H1 (cell line): Measurements from ENCODE around the gene NUP98. TPM values are rescaled to one million over a fixed set of nuclear protein-coding genes. Genes with fewer than 3 reads are reported as not detected.
A peak's percentile ranks its signal among the peaks of the same experiment; 100 is the strongest.

Source experiments
- ASH2L ChIP-seq: fragments of 200-600, 300-600 bp; sonication (generic); IDR thresholded peaks from one replicate; pipeline ENCODE4 v1.7.1; 2017; ENCODE audit warnings: low read length
- BCL11A ChIP-seq, 2 experiments: IDR thresholded peaks; one replicate each; pipeline ENCODE4 v1.6.1; 2011; ENCODE audit warnings: low read depth in 2 of 2, low read length in 2 of 2, mild to moderate bottlenecking in 2 of 2
- CBX8 ChIP-seq: fragments of 300-800, 300-1000 bp; sonication (generic); IDR thresholded peaks from 2 replicates; pipeline ENCODE4 v1.7.1; 2016; ENCODE audit warnings: low read depth, low read length, borderline replicate concordance
- CEBPB ChIP-seq: IDR thresholded peaks from 2 replicates; pipeline ENCODE4 v1.6.1; 2012; ENCODE audit warnings: low read depth, low read length
- CHD2 ChIP-seq: IDR thresholded peaks from 2 replicates; pipeline ENCODE4 v1.6.1; 2012; ENCODE audit warnings: low read length, improper control_type of control experiment
- EP300 ChIP-seq, 2 experiments: IDR thresholded peaks; 1 replicate in 1 of 2; 2 replicates in 1 of 2; pipeline ENCODE4 v1.6.1; 2011 to 2012; ENCODE audit warnings: low read depth in 2 of 2, low read length in 2 of 2, mild to moderate bottlenecking in 2 of 2, borderline replicate concordance in 1 of 2, inconsistent platforms in 1 of 2, moderate library complexity in 1 of 2
- FOSL1 ChIP-seq: IDR thresholded peaks from 2 replicates; pipeline ENCODE4 v1.6.1; 2011; ENCODE audit warnings: mild to moderate bottlenecking, low read depth, low read length, moderate library complexity; ENCODE audit not compliant: insufficient read depth
- HDAC2 ChIP-seq, 2 experiments: fragments of 300-600 bp in 1 of 2; sonication (generic) in 1 of 2; IDR thresholded peaks; 2 replicates each; pipeline ENCODE4 v1.6.1; 2011 to 2012; ENCODE audit warnings: low read depth in 2 of 2, low read length in 2 of 2, mild to moderate bottlenecking in 2 of 2, moderate library complexity in 2 of 2, borderline replicate concordance in 1 of 2, inconsistent platforms in 1 of 2
- HDAC6 ChIP-seq: IDR thresholded peaks from one replicate; pipeline ENCODE4 v1.7.1; 2012; ENCODE audit warnings: low read depth, mild to moderate bottlenecking, inconsistent platforms, low read length, moderate library complexity
- KDM5A ChIP-seq: fragments of 200-600 bp; IDR thresholded peaks from 2 replicates; pipeline ENCODE4 v1.7.1; 2012; ENCODE audit warnings: mild to moderate bottlenecking, low read length, inconsistent platforms, mixed read lengths
- RXRA ChIP-seq: IDR thresholded peaks from 2 replicates; pipeline ENCODE4 v1.6.1; 2011; ENCODE audit warnings: low read depth, mild to moderate bottlenecking, low read length, moderate library complexity; ENCODE audit not compliant: insufficient read depth
- SUZ12 ChIP-seq: fragments of 200-600 bp; sonication (generic); IDR thresholded peaks from 2 replicates; pipeline ENCODE4 v1.6.1; 2012; ENCODE audit warnings: mild to moderate bottlenecking, inconsistent platforms, low read length, moderate library complexity, mixed read lengths
- YY1 ChIP-seq: IDR thresholded peaks from 2 replicates; pipeline ENCODE4 v1.6.1; 2011; ENCODE audit warnings: low read depth, mild to moderate bottlenecking, low read length
- polyA plus RNA-seq, 7 experiments: library from polyadenylated mRNA; depleted of rRNA in 3 of 7; stranded (reverse) in 5 of 7; unstranded in 2 of 7; fragments of >200 nt in 5 of 7; fragments of 200-250 nt in 2 of 7; gene quantifications; 1 replicate in 5 of 7; 2 replicates in 1 of 7; 4 replicates in 1 of 7; pipeline versions ENCODE4 v1.2.1 to v1.2.3, GENCODE V29; 2011 to 2013; ENCODE audit warnings: missing spikeins in 2 of 7, mixed read lengths in 2 of 7
- total RNA-seq: library from RNA; stranded (reverse); fragmentation: NEBNext Ultra II Directional; extraction: Animal tissue kit (Norgen Biotek cat#: 25700); gene quantifications from 2 replicates; pipeline ENCODE4 v1.2.1, GENCODE V29; 2021
- TF ChIP-seq, protein P1 (sequence below), 3 experiments: IDR thresholded peaks; 1 replicate in 2 of 3; 2 replicates in 1 of 3; pipeline versions ENCODE4 v1.5.1 to v1.6.1; 2011; ENCODE audit warnings: low read length in 3 of 3, mild to moderate bottlenecking in 3 of 3, inconsistent platforms in 2 of 3, low read depth in 1 of 3, moderate library complexity in 1 of 3; ENCODE audit not compliant: insufficient read depth in 1 of 3; ENCODE audit errors: control extremely low read depth in 1 of 3
- TF ChIP-seq, protein P2 (sequence below): IDR thresholded peaks from 2 replicates; pipeline ENCODE4 v1.6.1; 2012; ENCODE audit warnings: low read length, inconsistent platforms

The NUP98 gene
- total and polyA plus RNA-seq, 2 of the 8 experiments (the other 6 are each of a cell fraction or from before 2014, with no cell fraction given): 98.6 to 261 TPM

GRCh38 chr11:3808861-3809623 is 11.7 kb upstream of the NUP98 start (continued):
- TF ChIP-seq, protein P1, sequence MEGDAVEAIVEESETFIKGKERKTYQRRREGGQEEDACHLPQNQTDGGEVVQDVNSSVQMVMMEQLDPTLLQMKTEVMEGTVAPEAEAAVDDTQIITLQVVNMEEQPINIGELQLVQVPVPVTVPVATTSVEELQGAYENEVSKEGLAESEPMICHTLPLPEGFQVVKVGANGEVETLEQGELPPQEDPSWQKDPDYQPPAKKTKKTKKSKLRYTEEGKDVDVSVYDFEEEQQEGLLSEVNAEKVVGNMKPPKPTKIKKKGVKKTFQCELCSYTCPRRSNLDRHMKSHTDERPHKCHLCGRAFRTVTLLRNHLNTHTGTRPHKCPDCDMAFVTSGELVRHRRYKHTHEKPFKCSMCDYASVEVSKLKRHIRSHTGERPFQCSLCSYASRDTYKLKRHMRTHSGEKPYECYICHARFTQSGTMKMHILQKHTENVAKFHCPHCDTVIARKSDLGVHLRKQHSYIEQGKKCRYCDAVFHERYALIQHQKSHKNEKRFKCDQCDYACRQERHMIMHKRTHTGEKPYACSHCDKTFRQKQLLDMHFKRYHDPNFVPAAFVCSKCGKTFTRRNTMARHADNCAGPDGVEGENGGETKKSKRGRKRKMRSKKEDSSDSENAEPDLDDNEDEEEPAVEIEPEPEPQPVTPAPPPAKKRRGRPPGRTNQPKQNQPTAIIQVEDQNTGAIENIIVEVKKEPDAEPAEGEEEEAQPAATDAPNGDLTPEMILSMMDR (IDR thresholded peaks at IDR 0.05; ENCODE audit: control extremely low read depth in 1 of 3, insufficient read depth in 1 of 3, low read depth in 1 of 3, low read length in 3 of 3): peak in 2 of 3 experiments; percentile 48 to 60; a peak in 3 of 4 replicates
- no peak for TF ChIP-seq KDM5A
- TF ChIP-seq HDAC2 (IDR thresholded peaks at IDR 0.05; ENCODE audit: borderline replicate concordance in 1 of 2, low read depth in 2 of 2, low read length in 2 of 2): peak in 1 of 2 experiments; percentile 80; a peak in 2 of 4 replicates
- TF ChIP-seq RXRA: no peak
- TF ChIP-seq FOSL1: no peak
- no peak for TF ChIP-seq HDAC6
- TF ChIP-seq, protein P2, sequence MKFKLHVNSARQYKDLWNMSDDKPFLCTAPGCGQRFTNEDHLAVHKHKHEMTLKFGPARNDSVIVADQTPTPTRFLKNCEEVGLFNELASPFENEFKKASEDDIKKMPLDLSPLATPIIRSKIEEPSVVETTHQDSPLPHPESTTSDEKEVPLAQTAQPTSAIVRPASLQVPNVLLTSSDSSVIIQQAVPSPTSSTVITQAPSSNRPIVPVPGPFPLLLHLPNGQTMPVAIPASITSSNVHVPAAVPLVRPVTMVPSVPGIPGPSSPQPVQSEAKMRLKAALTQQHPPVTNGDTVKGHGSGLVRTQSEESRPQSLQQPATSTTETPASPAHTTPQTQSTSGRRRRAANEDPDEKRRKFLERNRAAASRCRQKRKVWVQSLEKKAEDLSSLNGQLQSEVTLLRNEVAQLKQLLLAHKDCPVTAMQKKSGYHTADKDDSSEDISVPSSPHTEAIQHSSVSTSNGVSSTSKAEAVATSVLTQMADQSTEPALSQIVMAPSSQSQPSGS: 0 out of 2 replicates have a peak, but pooled peaks have one; percentile 35
- no peak for TF ChIP-seq BCL11A (IDR thresholded peaks at IDR 0.05; ENCODE audit: low read depth in 2 of 2, low read length in 2 of 2)
- TF ChIP-seq YY1: no peak
- no peak for TF ChIP-seq SUZ12
- no peak for TF ChIP-seq CBX8
- TF ChIP-seq CHD2: no peak
- TF ChIP-seq CEBPB: no peak
- TF ChIP-seq EP300 (IDR thresholded peaks at IDR 0.05; ENCODE audit: borderline replicate concordance in 1 of 2, low read depth in 2 of 2, low read length in 2 of 2): no peak
- no peak for TF ChIP-seq ASH2L
